GM18909 (cell line): Measurements from ENCODE around the gene PDCD2.
"Not testable (repeated sequence)": the region's sequence is repeated elsewhere in the genome, so short reads cannot be mapped to it uniquely, and the experiment has no call there.

Experiments used
- ATAC-seq: cut with Tn5 transposase; IDR thresholded peaks from one replicate; pipeline ENCODE4 v1.9.1; 2021; ENCODE audit warnings: mild to moderate bottlenecking; ENCODE audit not compliant: unreplicated experiment, poor library complexity

PDCD2 gene

DNA sequence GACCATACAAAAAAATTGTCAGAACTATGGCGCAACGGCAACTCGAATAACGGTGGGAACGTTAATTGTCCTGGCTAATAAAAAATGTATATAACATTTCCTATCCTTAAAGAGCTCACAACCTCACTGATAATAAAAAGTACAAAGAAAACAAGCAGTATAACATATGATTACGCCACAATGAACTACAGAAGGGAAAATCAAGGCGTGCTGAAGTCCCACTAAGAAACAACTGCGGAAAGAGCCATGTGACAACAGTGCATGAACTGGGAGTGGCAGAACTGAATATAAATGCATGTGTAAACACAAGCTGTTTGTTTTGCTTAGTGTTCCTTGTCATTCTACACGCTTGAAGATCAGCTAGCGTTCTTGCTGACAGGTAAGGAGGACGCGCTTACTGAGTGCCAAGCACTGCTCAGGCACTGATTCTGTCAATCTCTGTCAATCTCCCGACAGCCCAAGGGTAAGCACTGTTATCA is 30.9 kb downstream of the PDCD2 start:
- ATAC-seq = peak; percentile 37

DNA sequence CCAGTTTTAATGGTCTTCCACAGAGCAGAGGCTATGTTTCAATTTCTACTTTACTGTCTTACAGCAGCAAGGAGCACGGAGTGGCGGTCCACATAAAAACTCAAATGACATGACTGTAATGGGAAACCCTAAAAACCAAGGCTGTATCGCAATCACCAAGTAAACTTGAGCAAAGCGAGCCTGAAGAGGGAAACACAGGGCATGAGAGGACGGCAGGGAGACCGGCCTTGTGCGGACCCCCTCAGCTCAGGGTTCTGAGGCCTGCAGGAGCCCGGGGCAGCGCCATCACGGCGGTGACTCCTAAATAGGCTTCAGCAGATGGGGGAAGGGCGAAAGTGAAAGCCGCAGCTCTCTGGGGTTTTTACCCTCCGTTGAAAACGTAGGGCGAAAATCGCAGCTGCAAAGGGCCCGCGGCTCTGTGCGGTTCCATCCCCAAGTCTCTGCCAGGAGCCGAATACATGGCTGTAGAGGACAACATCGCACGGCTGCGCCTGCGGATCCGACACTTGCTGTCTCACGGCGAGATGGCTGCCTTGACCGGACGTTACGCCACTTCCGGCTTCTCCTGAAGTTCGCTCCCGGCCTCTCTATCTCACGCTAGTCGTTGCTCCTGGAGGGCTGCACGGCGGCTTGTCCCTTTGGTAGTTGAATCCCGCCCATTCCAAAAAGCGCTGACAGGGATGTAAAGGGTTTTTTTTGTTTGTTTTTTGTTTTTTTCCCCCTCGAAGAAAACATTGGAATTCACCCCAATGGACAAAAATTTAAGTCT is 31.5 kb downstream of the PDCD2 start, which contains the start of gene PSMB1:
PSMB1 (minus strand) TSS at position 543 of the 769 bp plus-strand sequence; CDS start at position 478, 65 bp downstream.
- ATAC-seq = peak; percentile 64

DNA sequence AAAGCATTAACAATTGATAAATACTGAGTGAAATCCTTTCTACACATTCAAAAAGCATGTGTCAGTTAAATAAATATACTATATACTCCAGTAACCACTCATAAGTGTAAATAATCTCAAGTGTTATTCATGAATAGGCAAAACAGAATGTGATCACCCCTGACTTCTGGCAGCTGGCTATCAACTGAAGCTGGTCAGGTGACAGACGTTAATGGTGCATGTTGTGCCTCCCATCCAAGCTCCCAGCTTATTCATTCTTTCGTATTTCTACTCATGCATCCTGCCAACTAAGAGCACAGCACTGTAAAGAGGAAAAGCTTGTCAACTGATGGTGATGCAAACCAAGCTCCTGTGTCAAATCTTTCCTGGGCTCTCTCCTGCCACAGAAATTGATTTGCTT is 39.0 kb downstream of the PDCD2 start:
- no peak for ATAC-seq

GRCh38 chr6:170542031-170542719 is 42.3 kb downstream of the PDCD2 start:
- ATAC-seq = no peak

GRCh38 chr6:170537329-170537728 is 47.1 kb downstream of the PDCD2 start:
- ATAC-seq = no peak

GRCh38 chr6:170536671-170537070 is 47.8 kb downstream of the PDCD2 start:
- no peak for ATAC-seq

DNA sequence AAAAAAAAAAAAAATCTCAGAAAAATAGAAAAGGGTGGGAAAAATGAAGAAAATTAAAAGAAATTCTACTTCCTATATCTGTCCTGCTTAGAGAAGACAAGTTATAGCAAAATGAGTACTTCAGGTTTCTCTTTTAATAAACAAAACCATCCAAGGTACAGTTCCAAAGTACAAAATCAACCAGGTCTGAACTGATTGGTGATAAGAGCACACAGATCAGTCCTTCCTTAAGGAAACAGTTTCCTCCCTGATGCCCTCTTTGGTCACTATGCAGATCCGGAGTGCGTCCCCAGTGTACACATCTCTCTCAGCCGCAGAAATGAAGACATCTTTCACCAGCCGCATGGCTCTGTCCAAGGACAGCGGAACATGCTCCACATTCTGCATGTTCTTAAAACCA is 49.4 kb downstream of the PDCD2 start:
- no peak for ATAC-seq

GRCh38 chr6:170533792-170534191 is 50.6 kb downstream of the PDCD2 start:
- no peak for ATAC-seq

- ATAC-seq = no peak
These were observed 51.5 kb downstream of the PDCD2 start for GRCh38 chr6:170532867-170533488.

- peak; percentile 85 for ATAC-seq
These were observed 54.5 kb downstream of the PDCD2 start for GRCh38 chr6:170529839-170530469.

GRCh38 chr6:170527995-170528394 is 56.4 kb downstream of the PDCD2 start:
- not testable (repeated sequence) for ATAC-seq

- no peak for ATAC-seq
These were observed 58.6 kb downstream of the PDCD2 start for GRCh38 chr6:170525795-170526194.
